Aorta (tissue), 5 donors: ENCODE measurements around the gene VAV2. TPM values are rescaled to one million over a fixed set of nuclear protein-coding genes. Genes with fewer than 3 reads are reported as not detected.

ENCODE experiments used
- ATAC-seq: fragments of 200-7000 bp; cut with Tn5 transposase; one replicate; pipeline ENCODE4 v1.9.1; 2022; ENCODE audit warnings: moderate library complexity; ENCODE audit not compliant: low FRiP score
- DNase-seq, 2 donors: peaks; one replicate each; pipeline ENCODE4 v3.0.0-alpha.2; 2020
- H3K27ac ChIP-seq, 2 donors: one replicate each; pipeline ENCODE4 v1.5.1; 2013; ENCODE audit warnings: low read length in 2 of 2, mild to moderate bottlenecking in 2 of 2, moderate library complexity in 2 of 2, control low read depth in 1 of 2, inconsistent platforms in 1 of 2, low read depth in 1 of 2
- H3K27me3 ChIP-seq, 2 donors: one replicate each; pipeline ENCODE4 v1.6.1; 2013; ENCODE audit warnings: control low read depth in 1 of 2, low read length in 1 of 2, mild to moderate bottlenecking in 1 of 2, moderate library complexity in 1 of 2; ENCODE audit not compliant: insufficient read depth in 2 of 2, control insufficient read depth in 1 of 2
- H3K36me3 ChIP-seq, 2 donors: one replicate each; pipeline ENCODE4 v1.6.1; 2013; ENCODE audit warnings: control low read depth in 1 of 2, low read length in 1 of 2, mild to moderate bottlenecking in 1 of 2; ENCODE audit not compliant: insufficient read depth in 2 of 2, control insufficient read depth in 1 of 2
- H3K4me1 ChIP-seq, 2 donors: one replicate each; pipeline ENCODE4 v1.6.1; 2013; ENCODE audit warnings: low read length in 2 of 2, control low read depth in 1 of 2, mild to moderate bottlenecking in 1 of 2, moderate library complexity in 1 of 2; ENCODE audit not compliant: insufficient read depth in 2 of 2, control insufficient read depth in 1 of 2
- H3K4me3 ChIP-seq, 2 donors: one replicate each; pipeline ENCODE4 v1.5.1; 2013; ENCODE audit warnings: low read length in 2 of 2, control low read depth in 1 of 2, mild to moderate bottlenecking in 1 of 2
- H3K9me3 ChIP-seq: one replicate; pipeline ENCODE4 v1.6.1; 2013; ENCODE audit warnings: mild to moderate bottlenecking, low read length; ENCODE audit not compliant: control insufficient read depth
- WGBS, 2 donors: extraction: QIAGEN DNeasy Blood & Tissue Kit; methylation state at CpG; one replicate each; pipeline ENCODE4 v1.1.7; 2013; 5-methylcytosine and 5-hydroxymethylcytosine counted together
- intact Hi-C, 2 donors: fragments of 100-400 bp; cut with DNase I; formaldehyde crosslinking; loops; one replicate each; pipeline versions ENCODE4 v1.14.2 to v1.15.0; 2022
- polyA plus RNA-seq, 2 donors: library from polyadenylated mRNA; stranded (reverse); fragments of 200-250 nt; gene quantifications; one replicate each; pipeline ENCODE4 v1.2.3, GENCODE V29; 2013
- total RNA-seq, 2 donors: library from RNA; stranded (reverse); fragmentation: NEBNext Ultra II Directional; extraction: Animal tissue kit (Norgen Biotek cat#: 25700); gene quantifications; one replicate each; pipeline ENCODE4 v1.2.1, GENCODE V29; 2021
- donor health status: healthy with polysubstance abuse.
- donor health status: Bipolar disorder and iron deficiency.
- donor health status: DM: no; HTN: no; CAD: no.
- donor health status: DM: no; HTN: no; CAD: no.
- donor health status: DM: yes; HTN: yes; CAD: no.

The VAV2 gene
- total and polyA plus RNA-seq, 4 donors: 9.0 to 25.4 (median 11.8) TPM

DNA sequence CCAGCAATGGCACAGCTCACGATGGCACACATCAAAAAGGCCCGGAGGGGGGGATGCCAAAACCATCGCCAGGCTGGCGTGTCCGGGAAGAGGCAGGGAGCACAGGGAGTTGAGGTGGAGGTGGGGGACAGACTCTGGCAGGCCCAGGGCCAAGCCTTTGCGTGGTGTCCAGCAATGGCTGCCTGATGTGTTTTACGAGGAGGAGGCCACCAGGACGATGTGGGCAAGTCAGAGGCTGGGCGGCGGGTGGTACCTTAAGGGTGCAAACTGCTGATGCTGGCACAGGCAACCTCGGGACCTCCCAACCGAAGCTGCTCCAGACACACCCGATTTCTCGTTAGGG, 4.7 kb downstream of the VAV2 start:
- no peaks in the 10 kb centered on the region for H3K36me3 ChIP-seq
- no peaks in the 10 kb centered on the region for H3K9me3 ChIP-seq
- DNase-seq (peak; percentile 29 to 55), ATAC-seq (no peak)
- H3K4me3 ChIP-seq: no peak overlapping the region
- no peaks in the 10 kb centered on the region for H3K27me3 ChIP-seq
- intact Hi-C loops: no loop called here
- H3K4me1 ChIP-seq: no peaks in the 10 kb centered on the region
- 93 to 94% methylated on average over 14 of the region's 14 CpGs for WGBS, 2 donors
- no peak overlapping the region for H3K27ac ChIP-seq

DNA sequence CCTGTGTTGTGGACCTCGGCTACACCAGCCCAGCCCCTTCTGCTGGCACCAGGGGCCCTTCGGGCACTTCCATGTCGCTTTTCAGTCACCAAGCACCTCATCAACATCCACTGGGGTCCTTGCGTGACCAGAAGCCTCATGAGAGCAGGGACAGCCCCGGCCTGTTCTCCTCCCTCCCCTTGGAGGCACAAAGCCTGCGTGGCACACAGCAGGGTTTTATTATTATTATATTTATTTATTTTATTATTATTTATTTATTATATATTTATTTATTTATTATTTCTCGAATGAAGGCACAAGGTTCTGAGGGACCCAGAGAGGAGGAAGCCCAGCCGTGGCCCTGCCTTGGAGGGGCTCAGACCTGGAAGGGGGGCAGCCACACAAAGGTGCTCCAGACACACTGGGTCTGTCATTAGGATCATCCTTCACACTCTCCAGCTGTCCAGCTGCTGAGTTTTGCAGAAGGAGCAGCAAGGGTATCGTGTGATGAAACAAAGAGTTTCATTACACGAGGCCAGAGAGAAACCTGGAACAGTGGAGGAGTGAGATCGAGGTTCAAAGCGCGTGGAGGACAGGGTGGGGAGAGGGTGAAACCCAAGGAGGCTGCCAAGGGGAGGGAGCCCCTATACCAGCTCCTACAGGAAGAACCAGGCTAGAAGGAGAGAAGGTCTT, 5.2 kb downstream of the VAV2 start:
- no peak overlapping the region for H3K27ac ChIP-seq
- DNase-seq (peak; percentile 18 to 44), ATAC-seq (no peak)
- H3K9me3 ChIP-seq: no peaks in the 10 kb centered on the region
- WGBS, 2 donors: 94 to 96% methylated on average over 13 of the region's 13 CpGs
- intact Hi-C loops: no loop called here
- no peaks in the 10 kb centered on the region for H3K4me1 ChIP-seq
- H3K27me3 ChIP-seq: no peaks in the 10 kb centered on the region
- no peak overlapping the region for H3K4me3 ChIP-seq
- H3K36me3 ChIP-seq: no peaks in the 10 kb centered on the region

DNA sequence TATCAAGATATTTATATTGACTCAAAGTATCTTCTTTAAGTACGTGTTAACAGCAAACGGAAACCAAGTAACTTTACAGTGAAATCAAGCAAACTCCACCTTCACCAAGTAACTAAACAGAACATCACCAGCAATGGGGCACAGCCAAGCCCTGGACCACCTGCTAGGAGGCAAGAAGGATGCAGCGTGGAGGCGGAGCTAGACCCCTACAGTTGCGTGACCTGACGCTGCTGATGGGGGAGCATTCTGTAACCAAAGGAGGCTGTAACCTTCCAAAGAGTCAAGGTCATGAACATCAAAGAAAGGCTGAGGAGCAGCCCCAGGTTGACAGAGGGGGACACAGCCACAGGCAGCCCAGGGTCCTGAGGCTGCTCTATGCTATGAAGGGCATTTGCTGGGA, 6.1 kb downstream of the VAV2 start:
- 78 to 80% methylated on average over 6 of the region's 6 CpGs for WGBS, 2 donors
- H3K27me3 ChIP-seq: no peaks in the 10 kb centered on the region
- ATAC-seq: no peak
- H3K4me1 ChIP-seq: no peaks in the 10 kb centered on the region
- intact Hi-C loops: no loop called here
- DNase-seq: peak; percentile 9 to 63
- H3K4me3 ChIP-seq: no peak overlapping the region
- H3K9me3 ChIP-seq: no peaks in the 10 kb centered on the region
- no peak overlapping the region for H3K27ac ChIP-seq
- no peaks in the 10 kb centered on the region for H3K36me3 ChIP-seq

DNA sequence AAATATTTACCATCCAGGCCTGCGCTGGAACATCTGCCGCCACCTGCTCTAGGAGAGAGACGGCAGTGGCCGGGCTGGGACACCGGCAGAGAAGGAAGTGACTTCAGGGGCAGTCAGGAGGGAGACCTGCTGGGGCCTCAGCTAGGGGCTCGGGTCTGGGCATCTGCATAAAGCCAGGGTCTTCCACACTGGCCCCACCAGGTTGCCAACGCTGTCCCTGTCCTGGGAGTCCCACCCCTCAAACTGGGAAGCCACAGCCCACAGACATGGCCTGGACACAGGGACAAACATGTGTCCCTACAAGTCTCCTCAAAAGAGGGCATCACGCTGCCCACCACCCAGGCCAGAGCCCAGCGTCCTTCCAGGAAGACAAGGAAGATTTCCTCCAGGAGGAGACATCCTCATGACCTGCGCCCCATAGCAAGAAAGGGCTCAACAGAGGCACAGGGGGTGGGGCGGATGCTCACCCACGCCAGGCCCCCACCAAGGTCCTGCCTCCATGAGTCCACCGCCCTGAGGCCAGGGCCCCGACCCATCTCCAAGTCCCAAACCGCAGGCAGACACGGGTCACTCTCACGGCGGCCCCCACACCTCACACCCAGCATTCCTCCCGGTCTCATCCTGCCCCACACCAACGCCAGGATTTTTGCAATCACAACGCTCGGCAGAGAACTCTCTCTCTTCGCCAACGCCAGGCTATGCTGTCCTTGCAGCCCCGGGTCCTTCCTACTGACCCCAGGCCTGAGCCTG, 9.0 kb downstream of the VAV2 start:
- Histone ChIP-seq H3K4me3 (no peak overlapping the region), H3K4me1 (no peaks in the 10 kb centered on the region), H3K9me3 (no peaks in the 10 kb centered on the region), H3K27ac (no peak overlapping the region), H3K36me3 (no peaks in the 10 kb centered on the region), H3K27me3 (no peaks in the 10 kb centered on the region)
- intact Hi-C loops: no loop called here
- DNase-seq (peak; percentile 37 to 67), ATAC-seq (no peak)
- WGBS, 2 donors: 92 to 94% methylated on average over 22 to 25 of the region's 25 CpGs

DNA sequence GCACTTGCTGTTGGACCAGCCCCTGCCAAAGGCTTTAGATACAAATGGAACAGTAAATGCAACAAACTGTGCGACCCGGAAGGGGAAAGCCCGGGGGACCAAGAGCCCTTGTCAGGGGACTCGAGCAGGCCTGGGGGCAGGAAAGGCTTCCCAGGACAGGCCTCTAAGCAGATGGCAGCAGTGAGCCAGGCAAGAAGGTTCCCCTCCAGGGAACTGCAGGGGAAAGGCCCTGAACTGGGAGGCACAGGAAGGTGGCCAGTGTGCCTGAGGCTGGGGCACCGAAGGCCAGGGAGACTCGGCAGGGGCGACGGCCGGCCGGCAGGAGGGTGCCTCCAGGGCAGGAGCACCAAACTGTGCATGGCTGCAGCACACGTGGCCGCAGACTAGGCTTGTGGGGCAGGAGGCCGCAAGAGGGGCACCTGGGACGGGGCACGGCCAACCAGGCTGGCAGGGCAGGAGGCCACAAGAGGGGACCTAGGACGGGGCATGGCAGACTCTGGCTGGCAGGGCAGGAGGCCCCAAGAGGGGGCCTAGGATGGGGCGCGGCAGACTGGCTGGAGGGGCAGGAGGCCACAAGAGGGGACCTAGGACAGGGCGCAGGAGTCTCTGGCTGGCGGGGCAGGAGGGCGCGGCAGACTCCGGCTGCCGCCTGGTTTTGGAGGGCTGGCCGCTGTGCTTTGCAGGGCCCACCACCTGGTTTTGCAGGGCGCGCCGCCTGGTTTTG, 10.0 kb downstream of the VAV2 start:
- intact Hi-C loops: no loop called here
- Histone ChIP-seq H3K9me3 (no peaks in the 10 kb centered on the region), H3K4me3 (no peak overlapping the region), H3K4me1 (no peaks in the 10 kb centered on the region), H3K27me3 (no peaks in the 10 kb centered on the region), H3K36me3 (no peaks in the 10 kb centered on the region), H3K27ac (no peak overlapping the region)
- WGBS, 2 donors: 94% methylated on average over 25 to 28 of the region's 28 CpGs
- no peak for ATAC-seq
- peak; percentile 38 to 72 for DNase-seq

DNA sequence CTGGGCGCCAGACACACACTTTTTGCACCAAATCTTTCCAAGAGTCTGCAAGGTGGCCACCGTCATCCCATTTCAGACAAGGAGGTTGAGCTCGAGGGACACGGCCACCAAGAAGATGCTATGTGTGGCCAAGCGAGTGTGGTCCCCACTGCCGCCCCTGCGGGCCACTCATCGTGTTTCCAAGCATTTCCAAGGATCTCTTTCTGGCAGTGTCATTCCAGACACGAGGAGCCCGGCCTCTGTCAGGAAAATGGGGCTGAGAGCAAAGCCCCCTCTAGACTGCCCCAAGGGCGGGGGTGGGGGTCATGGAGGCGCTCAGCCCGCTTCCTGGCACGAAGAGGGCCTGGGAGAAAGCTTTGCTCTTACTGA, 10.6 kb downstream of the VAV2 start:
- ATAC-seq (no peak), DNase-seq (peak; percentile 33 to 69)
- H3K27ac ChIP-seq: no peak overlapping the region
- no peaks in the 10 kb centered on the region for H3K9me3 ChIP-seq
- intact Hi-C loops: no loop called here
- no peaks in the 10 kb centered on the region for H3K27me3 ChIP-seq
- WGBS, 2 donors: 95% methylated on average over 14 of the region's 14 CpGs
- H3K36me3 ChIP-seq: no peaks in the 10 kb centered on the region
- no peaks in the 10 kb centered on the region for H3K4me1 ChIP-seq
- H3K4me3 ChIP-seq: no peak overlapping the region

DNA sequence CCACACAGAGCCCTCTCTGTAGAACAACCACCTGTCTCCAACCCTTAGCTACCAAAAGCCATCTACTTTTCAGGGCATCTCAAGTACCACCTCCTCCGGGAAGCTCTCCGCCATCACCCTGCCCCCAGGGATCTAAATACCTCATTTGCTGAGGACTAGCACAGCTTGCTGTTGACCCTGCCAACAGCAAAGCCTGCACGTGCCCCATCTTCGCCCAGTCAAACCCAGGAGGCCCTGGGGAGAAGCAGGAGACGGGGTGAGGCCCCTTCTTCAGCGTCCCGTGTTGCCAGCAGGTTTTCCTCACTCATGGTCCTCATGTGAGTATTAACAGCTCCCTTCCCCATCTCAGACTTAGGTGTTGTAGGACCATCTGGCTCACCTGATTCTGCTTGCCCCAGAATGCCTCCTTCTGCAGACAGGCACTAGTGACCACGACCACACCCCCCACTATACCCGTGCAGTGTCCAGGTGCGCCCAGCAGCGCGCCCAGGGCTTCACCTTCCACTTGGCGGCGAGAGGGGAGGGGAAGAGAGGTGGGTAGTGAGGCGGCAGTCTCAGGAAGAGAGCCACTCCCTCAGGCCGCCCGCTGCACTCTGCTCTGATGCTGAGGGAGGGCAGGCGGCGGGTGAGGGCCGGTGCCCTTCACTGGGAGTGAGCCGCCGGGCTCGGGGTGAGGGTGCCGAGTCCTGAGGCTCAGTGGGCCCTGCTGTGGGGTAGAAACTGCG, 11.1 kb downstream of the VAV2 start:
- no peak overlapping the region for H3K27ac ChIP-seq
- no peaks in the 10 kb centered on the region for H3K27me3 ChIP-seq
- no peaks in the 10 kb centered on the region for H3K36me3 ChIP-seq
- H3K4me1 ChIP-seq: no peaks in the 10 kb centered on the region
- WGBS, 2 donors: 89 to 95% methylated on average over 25 of the region's 25 CpGs
- ATAC-seq (no peak), DNase-seq (peak; percentile 31 to 52)
- no peak overlapping the region for H3K4me3 ChIP-seq
- intact Hi-C loops: no loop called here
- no peaks in the 10 kb centered on the region for H3K9me3 ChIP-seq

DNA sequence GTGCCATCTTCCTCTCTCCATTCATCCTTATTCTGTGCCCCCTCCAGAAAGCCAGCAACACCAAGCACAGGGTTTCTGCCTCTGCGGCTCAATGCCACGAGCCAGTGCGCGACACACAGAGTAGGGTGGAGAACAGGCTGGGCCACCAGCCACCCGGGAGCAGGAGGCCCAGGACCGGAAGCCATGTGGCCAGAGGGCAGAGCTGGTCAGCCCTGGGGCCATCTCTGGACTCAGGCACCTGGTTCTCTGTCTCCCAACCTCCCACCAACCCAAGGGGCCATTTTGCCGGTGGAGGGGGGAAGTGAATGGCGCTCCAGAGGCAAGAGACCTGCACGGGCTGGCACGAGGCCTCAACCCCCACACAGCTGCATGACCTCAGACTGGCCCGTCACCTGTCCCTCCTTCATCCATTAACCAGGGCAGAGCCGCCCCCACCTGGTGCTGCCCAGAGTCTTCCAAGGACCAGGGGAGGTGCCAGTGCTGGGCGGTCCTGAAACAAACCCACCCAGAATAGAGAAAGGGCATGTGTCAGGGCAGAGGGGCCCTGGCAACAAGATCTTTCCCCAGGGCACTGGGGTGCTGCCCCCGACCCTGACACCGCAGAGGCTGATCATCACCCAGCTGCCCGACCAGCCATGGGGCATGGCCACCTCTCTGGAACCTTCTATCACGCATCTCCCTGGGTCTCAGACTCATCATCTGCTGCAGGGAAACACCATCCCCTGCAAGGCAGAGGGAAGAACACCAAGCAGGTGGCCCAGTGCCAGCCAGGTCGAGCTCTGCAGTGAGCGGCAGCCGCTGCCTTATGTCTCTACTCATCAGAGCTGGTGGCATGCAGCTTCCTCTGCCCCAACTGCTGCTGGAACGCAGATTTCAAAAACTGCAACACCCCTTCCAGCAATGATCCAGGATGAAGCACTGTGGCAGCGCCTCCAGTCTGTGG, 11.9 kb downstream of the VAV2 start:
- H3K27ac ChIP-seq: no peak overlapping the region
- H3K36me3 ChIP-seq: no peaks in the 10 kb centered on the region
- DNase-seq (peak; percentile 43 to 63), ATAC-seq (no peak)
- H3K4me1 ChIP-seq: no peaks in the 10 kb centered on the region
- H3K9me3 ChIP-seq: no peaks in the 10 kb centered on the region
- 93 to 94% methylated on average over 22 of the region's 22 CpGs for WGBS, 2 donors
- no peak overlapping the region for H3K4me3 ChIP-seq
- H3K27me3 ChIP-seq: no peaks in the 10 kb centered on the region
- intact Hi-C loops: no loop called here
